Liver (tissue), 3 donors: ENCODE data around the gene GPR132.

ENCODE experiments used
- CTCF ChIP-seq: fragments of 150-350 bp; IDR thresholded peaks from 2 replicates; pipeline ENCODE4 v1.5.1; 2017; ENCODE audit warnings: improper control_type of control experiment, low read depth, low read length; ENCODE audit not compliant: missing input control
- EGR1 ChIP-seq, 2 donors: IDR thresholded peaks; 2 replicates each; pipeline ENCODE4 v1.6.1; 2016 to 2018; ENCODE audit warnings: antibody characterized with exemption in 2 of 2, low read depth in 2 of 2
- GABPA ChIP-seq, 2 donors: IDR thresholded peaks in 1 of 2; conservative IDR thresholded peaks in 1 of 2; 2 replicates each; pipeline ENCODE4 v1.6.1; 2016; ENCODE audit warnings: antibody characterized with exemption in 2 of 2, mild to moderate bottlenecking in 1 of 2, moderate library complexity in 1 of 2
- HNF4A ChIP-seq, 2 donors: conservative IDR thresholded peaks; 2 replicates each; pipeline ENCODE4 v1.6.1; 2016; ENCODE audit warnings: antibody characterized with exemption in 2 of 2, mild to moderate bottlenecking in 2 of 2
- JUND ChIP-seq, 2 donors: IDR thresholded peaks; 2 replicates each; pipeline ENCODE4 v1.6.1; 2016; ENCODE audit warnings: antibody characterized with exemption in 2 of 2
- RAD21 ChIP-seq, 2 donors: IDR thresholded peaks; 2 replicates each; pipeline ENCODE4 v1.6.1; 2016; ENCODE audit warnings: antibody characterized with exemption in 2 of 2, mild to moderate bottlenecking in 2 of 2
- RXRA ChIP-seq, 2 donors: IDR thresholded peaks; 2 replicates each; pipeline ENCODE4 v1.6.1; 2017 to 2018; ENCODE audit warnings: antibody characterized with exemption in 2 of 2, mild to moderate bottlenecking in 1 of 2
- TAF1 ChIP-seq: conservative IDR thresholded peaks from 2 replicates; pipeline ENCODE4 v1.6.1; 2016; ENCODE audit warnings: antibody characterized with exemption, mild to moderate bottlenecking
- YY1 ChIP-seq: IDR thresholded peaks from 2 replicates; pipeline ENCODE4 v1.6.1; 2016; ENCODE audit warnings: antibody characterized with exemption, mild to moderate bottlenecking
- TF ChIP-seq, protein P1 (sequence below): IDR thresholded peaks from 2 replicates; pipeline ENCODE4 v1.6.1; 2016; ENCODE audit warnings: antibody characterized with exemption
- TF ChIP-seq, protein P2 (sequence below): IDR thresholded peaks from 2 replicates; pipeline ENCODE4 v1.6.1; 2016; ENCODE audit warnings: antibody characterized with exemption
- TF ChIP-seq, protein P3 (sequence below): IDR thresholded peaks from 2 replicates; pipeline ENCODE4 v1.6.1; 2016; ENCODE audit warnings: antibody characterized with exemption, mild to moderate bottlenecking
- donor health status: healthy.
- donor health status: healthy.

DNA sequence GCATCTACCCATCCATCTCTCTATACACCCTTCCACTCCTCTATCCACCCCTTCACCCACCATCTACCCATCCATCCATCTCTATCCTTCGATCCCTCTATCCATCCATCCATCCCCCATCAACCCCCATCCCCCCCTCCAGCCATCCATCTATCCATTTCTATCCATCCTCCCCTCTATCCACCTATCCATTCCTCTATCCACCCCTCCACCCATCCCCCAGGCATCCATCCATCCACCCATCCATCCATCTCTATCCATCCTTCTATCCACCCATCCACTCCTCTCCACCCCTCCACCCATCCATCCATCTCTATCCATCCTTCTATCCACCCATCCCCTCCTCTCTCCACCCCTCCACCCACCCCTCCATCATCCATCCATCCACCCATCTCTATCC, 17.5 kb upstream of the GPR132 start:
- TF ChIP-seq CTCF (no peak), GABPA (IDR thresholded peaks at IDR 0.05 in 1 of 2, conservative IDR thresholded peaks at IDR 0.05 in 1 of 2) (no peak), YY1 (no peak), JUND (IDR thresholded peaks at IDR 0.05) (no peak), HNF4A (conservative IDR thresholded peaks at IDR 0.05) (no peak), RAD21 (IDR thresholded peaks at IDR 0.05) (no peak), EGR1 (IDR thresholded peaks at IDR 0.05; ENCODE audit: low read depth in 2 of 2) (no peak), RXRA (IDR thresholded peaks at IDR 0.05) (no peak), TAF1 (no peak)
- TF ChIP-seq, protein P1, sequence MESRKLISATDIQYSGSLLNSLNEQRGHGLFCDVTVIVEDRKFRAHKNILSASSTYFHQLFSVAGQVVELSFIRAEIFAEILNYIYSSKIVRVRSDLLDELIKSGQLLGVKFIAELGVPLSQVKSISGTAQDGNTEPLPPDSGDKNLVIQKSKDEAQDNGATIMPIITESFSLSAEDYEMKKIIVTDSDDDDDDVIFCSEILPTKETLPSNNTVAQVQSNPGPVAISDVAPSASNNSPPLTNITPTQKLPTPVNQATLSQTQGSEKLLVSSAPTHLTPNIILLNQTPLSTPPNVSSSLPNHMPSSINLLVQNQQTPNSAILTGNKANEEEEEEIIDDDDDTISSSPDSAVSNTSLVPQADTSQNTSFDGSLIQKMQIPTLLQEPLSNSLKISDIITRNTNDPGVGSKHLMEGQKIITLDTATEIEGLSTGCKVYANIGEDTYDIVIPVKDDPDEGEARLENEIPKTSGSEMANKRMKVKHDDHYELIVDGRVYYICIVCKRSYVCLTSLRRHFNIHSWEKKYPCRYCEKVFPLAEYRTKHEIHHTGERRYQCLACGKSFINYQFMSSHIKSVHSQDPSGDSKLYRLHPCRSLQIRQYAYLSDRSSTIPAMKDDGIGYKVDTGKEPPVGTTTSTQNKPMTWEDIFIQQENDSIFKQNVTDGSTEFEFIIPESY: no peak
- TF ChIP-seq, protein P2, sequence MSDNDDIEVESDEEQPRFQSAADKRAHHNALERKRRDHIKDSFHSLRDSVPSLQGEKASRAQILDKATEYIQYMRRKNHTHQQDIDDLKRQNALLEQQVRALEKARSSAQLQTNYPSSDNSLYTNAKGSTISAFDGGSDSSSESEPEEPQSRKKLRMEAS: no peak
- TF ChIP-seq, protein P3, sequence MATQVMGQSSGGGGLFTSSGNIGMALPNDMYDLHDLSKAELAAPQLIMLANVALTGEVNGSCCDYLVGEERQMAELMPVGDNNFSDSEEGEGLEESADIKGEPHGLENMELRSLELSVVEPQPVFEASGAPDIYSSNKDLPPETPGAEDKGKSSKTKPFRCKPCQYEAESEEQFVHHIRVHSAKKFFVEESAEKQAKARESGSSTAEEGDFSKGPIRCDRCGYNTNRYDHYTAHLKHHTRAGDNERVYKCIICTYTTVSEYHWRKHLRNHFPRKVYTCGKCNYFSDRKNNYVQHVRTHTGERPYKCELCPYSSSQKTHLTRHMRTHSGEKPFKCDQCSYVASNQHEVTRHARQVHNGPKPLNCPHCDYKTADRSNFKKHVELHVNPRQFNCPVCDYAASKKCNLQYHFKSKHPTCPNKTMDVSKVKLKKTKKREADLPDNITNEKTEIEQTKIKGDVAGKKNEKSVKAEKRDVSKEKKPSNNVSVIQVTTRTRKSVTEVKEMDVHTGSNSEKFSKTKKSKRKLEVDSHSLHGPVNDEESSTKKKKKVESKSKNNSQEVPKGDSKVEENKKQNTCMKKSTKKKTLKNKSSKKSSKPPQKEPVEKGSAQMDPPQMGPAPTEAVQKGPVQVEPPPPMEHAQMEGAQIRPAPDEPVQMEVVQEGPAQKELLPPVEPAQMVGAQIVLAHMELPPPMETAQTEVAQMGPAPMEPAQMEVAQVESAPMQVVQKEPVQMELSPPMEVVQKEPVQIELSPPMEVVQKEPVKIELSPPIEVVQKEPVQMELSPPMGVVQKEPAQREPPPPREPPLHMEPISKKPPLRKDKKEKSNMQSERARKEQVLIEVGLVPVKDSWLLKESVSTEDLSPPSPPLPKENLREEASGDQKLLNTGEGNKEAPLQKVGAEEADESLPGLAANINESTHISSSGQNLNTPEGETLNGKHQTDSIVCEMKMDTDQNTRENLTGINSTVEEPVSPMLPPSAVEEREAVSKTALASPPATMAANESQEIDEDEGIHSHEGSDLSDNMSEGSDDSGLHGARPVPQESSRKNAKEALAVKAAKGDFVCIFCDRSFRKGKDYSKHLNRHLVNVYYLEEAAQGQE: no peak
